PFSK-1 (cell line): ENCODE data around the gene RPL35.

Experiments used
- POLR2AphosphoS5 ChIP-seq: IDR thresholded peaks from 2 replicates; pipeline ENCODE4 v1.6.1; 2012; ENCODE audit warnings: low read depth, mild to moderate bottlenecking, control low read depth, low read length, moderate library complexity
- REST ChIP-seq, 2 experiments: IDR thresholded peaks; 2 replicates each; pipeline versions ENCODE4 v1.6.1 to v1.8.0; 2011 to 2012; ENCODE audit warnings: low read depth in 2 of 2, low read length in 2 of 2, control low read depth in 1 of 2, inconsistent platforms in 1 of 2, mild to moderate bottlenecking in 1 of 2, moderate library complexity in 1 of 2; ENCODE audit not compliant: insufficient read depth in 1 of 2

- no peak for TF ChIP-seq POLR2AphosphoS5
- TF ChIP-seq REST (IDR thresholded peaks at IDR 0.05; ENCODE audit: insufficient read depth in 1 of 2, low read depth in 2 of 2, low read length in 2 of 2): no peak
These were observed 31.2 kb downstream of the RPL35 start for GRCh38 chr9:124830593-124830992.
